H1 (cell line): ENCODE measurements around the gene IL21R. TPM values are rescaled to one million over a fixed set of nuclear protein-coding genes. Genes with fewer than 3 reads are reported as not detected.

Source experiments
- CREB1 ChIP-seq: IDR thresholded peaks from 2 replicates; pipeline ENCODE4 v1.6.1; 2012; ENCODE audit warnings: inconsistent platforms
- EZH2 ChIP-seq: fragments of 200-600 bp; sonication (generic); IDR thresholded peaks from 2 replicates; pipeline ENCODE4 v1.7.1; 2012; ENCODE audit warnings: low read depth, mild to moderate bottlenecking, moderate library complexity, low read length, inconsistent platforms; ENCODE audit not compliant: severe bottlenecking
- FOSL1 ChIP-seq: IDR thresholded peaks from 2 replicates; pipeline ENCODE4 v1.6.1; 2011; ENCODE audit warnings: mild to moderate bottlenecking, low read depth, low read length, moderate library complexity; ENCODE audit not compliant: insufficient read depth
- POU5F1 ChIP-seq: IDR thresholded peaks from 2 replicates; pipeline ENCODE4 v1.6.1; 2011; ENCODE audit warnings: low read depth, mild to moderate bottlenecking, low read length, moderate library complexity
- RAD21 ChIP-seq, 2 experiments: IDR thresholded peaks in 1 of 2; conservative IDR thresholded peaks in 1 of 2; 2 replicates each; pipeline ENCODE4 v1.6.1; 2011; ENCODE audit warnings: low read depth in 2 of 2, low read length in 2 of 2, improper control_type of control experiment in 1 of 2, inconsistent platforms in 1 of 2, mild to moderate bottlenecking in 1 of 2, moderate library complexity in 1 of 2
- RFX5 ChIP-seq: IDR thresholded peaks from 2 replicates; pipeline ENCODE4 v1.6.1; 2011; ENCODE audit warnings: low read depth, low read length, improper control_type of control experiment, borderline replicate concordance
- SP1 ChIP-seq: IDR thresholded peaks from 2 replicates; pipeline ENCODE4 v1.6.1; 2011; ENCODE audit warnings: low read depth, low read length
- TEAD4 ChIP-seq: IDR thresholded peaks from 2 replicates; pipeline ENCODE4 v1.6.1; 2012; ENCODE audit warnings: low read depth, low read length, inconsistent platforms, mixed read lengths
- polyA plus RNA-seq, 7 experiments: library from polyadenylated mRNA; depleted of rRNA in 3 of 7; stranded (reverse) in 5 of 7; unstranded in 2 of 7; fragments of >200 nt in 5 of 7; fragments of 200-250 nt in 2 of 7; gene quantifications; 1 replicate in 5 of 7; 2 replicates in 1 of 7; 4 replicates in 1 of 7; pipeline versions ENCODE4 v1.2.1 to v1.2.3, GENCODE V29; 2011 to 2013; ENCODE audit warnings: missing spikeins in 2 of 7, mixed read lengths in 2 of 7
- total RNA-seq: library from RNA; stranded (reverse); fragmentation: NEBNext Ultra II Directional; extraction: Animal tissue kit (Norgen Biotek cat#: 25700); gene quantifications from 2 replicates; pipeline ENCODE4 v1.2.1, GENCODE V29; 2021
- TF ChIP-seq, protein P1 (sequence below): IDR thresholded peaks from 2 replicates; pipeline ENCODE4 v1.6.1; 2012; ENCODE audit warnings: low read length, inconsistent platforms

Gene IL21R
- total and polyA plus RNA-seq, 2 of the 8 experiments (the other 6 are each of a cell fraction or from before 2014, with no cell fraction given) = 0.34 to 0.70 TPM

- TF ChIP-seq RAD21 (IDR thresholded peaks at IDR 0.05 in 1 of 2, conservative IDR thresholded peaks at IDR 0.05 in 1 of 2; ENCODE audit: low read depth in 2 of 2, low read length in 2 of 2) (no peak), RFX5 (no peak), POU5F1 (no peak), CREB1 (no peak), TEAD4 (no peak), FOSL1 (no peak), EZH2 (no peak), SP1 (no peak)
- TF ChIP-seq, protein P1, sequence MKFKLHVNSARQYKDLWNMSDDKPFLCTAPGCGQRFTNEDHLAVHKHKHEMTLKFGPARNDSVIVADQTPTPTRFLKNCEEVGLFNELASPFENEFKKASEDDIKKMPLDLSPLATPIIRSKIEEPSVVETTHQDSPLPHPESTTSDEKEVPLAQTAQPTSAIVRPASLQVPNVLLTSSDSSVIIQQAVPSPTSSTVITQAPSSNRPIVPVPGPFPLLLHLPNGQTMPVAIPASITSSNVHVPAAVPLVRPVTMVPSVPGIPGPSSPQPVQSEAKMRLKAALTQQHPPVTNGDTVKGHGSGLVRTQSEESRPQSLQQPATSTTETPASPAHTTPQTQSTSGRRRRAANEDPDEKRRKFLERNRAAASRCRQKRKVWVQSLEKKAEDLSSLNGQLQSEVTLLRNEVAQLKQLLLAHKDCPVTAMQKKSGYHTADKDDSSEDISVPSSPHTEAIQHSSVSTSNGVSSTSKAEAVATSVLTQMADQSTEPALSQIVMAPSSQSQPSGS = no peak
Observed at GRCh38 chr16:27417047-27417671, 15.2 kb downstream of the IL21R start (continued).
